Stimulated activated CD4-positive, alpha-beta T cell treated with anti-CD3 and anti-CD28 coated beads, Interleukin-4, amount 100 ng/mL, for 1 hour (primary cell): ENCODE data around the gene CLDN9.
A peak's percentile ranks its signal among the peaks of the same experiment; 100 is the strongest.

Source experiments
- DNase-seq: peaks from one replicate; pipeline ENCODE4 v3.0.0-alpha.2; 2020

Gene CLDN9

GRCh38 chr16:3012828-3013420, at the start of gene CLDN9:
Gene CLDN9 (plus strand): TSS chr16:3012923. CDS start chr16:3013363, 440 bp downstream.
- no peak for DNase-seq

- peak; percentile 35 for DNase-seq
These were observed 49.5 kb upstream of the CLDN9 start for GRCh38 chr16:2963074-2963722.

DNA sequence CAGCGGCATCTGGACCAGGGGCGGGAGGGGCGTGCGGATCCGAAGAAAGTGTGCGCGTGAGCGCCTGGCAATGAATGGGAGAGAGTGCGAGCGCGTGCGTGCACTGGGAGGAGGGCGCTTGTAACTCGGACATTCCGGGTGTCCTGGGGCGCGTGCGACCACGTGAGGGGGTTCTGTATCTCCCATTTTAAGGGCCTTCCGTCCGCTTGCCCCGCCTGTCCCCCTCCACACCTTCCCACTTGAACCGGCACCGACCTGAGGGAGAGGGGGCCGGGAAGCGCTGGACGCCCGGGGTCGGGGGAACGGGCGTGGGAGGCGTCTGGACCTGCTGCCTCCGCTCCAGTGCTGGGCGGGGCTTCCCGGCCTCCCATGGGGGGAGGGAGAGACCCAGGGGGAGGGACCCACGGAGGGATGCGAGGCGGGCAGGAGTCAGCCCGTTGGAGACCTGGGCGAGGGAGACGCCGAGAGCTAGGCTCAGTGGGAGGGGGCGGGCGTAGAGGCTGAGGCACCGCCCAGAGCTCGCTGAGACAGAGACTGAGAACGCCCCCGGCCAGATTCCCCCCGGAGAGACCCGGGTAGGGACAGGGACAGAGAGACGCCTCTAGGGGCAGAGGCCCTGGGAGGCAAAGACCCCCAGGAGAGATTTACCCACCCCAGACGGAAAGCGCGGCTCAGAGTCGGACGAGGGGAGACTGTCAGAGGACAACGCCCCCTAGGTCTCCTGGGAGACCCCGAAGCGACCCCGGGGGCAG, 48.8 kb upstream of the CLDN9 start, which contains the start of gene KREMEN2:
KREMEN2 (plus strand) TSS at position 553 of the 752 bp plus-strand sequence. CDS start 246 bp downstream, outside the sequence.
- DNase-seq, result peak; percentile 56

DNA sequence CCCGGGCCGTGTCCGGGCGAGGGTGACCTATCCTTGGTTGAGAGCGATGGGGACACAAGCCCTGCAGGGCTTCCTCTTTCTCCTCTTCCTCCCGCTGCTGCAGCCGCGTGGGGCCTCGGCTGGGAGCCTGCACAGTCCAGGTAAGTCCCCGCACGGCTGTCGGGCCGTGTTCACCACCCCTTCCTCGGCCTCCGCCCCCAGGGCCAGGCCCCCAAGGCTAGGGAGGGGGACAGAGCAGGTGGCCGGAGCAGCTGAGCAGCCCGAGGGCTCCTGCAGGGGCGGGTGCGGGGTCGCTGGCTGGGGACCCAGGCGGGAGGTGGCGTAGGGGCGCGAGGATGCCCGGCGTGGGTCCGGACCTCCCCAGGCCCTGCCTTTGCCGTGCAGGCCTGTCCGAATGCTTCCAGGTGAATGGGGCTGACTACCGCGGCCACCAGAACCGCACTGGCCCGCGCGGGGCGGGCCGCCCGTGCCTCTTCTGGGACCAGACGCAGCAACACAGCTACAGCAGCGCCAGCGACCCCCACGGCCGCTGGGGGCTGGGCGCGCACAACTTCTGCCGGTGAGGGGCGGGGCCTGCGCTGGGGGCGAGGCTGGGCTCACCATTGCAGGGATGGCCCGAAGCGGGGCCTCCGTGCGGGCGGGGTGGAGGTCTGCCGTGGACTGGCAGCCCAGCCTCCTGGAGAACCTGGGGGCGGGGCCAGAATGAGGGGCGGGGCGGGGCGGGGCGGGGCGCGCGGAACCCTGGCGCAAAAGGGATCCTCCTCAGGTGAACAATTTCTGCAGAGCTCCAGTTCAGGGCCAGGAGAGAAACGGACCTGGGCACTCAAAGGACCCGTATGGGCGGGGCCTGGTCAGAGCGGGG, 48.0 kb upstream of the CLDN9 start:
- DNase-seq, result peak; percentile 63

- no peak for DNase-seq
These were observed 46.5 kb upstream of the CLDN9 start for GRCh38 chr16:2966043-2966807.

GRCh38 chr16:2966808-2967191, 45.9 kb upstream of the CLDN9 start:
- no peak for DNase-seq

GRCh38 chr16:2967211-2967631, 45.5 kb upstream of the CLDN9 start:
- no peak for DNase-seq

- no peak for DNase-seq
These were observed 45.0 kb upstream of the CLDN9 start for GRCh38 chr16:2967721-2968161.

DNA sequence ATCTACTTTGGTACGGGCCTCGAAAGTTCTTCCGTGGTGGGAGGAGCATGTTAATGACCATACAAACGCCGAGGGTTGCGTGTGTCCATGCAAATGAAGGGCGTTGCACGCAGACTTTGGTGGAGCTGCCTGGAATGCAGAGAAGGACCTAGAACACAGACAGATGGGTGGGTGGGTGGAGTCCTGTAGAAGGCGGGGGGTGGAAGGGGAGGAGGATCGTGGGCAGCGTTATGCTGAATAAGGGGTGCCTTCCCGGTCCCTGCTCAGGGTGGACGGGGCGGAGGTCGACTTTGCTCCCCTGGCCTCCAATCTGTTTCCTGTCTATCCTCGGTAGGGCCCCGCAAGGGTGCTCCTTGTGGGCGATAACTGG, 44.4 kb upstream of the CLDN9 start:
- DNase-seq, result no peak

DNA sequence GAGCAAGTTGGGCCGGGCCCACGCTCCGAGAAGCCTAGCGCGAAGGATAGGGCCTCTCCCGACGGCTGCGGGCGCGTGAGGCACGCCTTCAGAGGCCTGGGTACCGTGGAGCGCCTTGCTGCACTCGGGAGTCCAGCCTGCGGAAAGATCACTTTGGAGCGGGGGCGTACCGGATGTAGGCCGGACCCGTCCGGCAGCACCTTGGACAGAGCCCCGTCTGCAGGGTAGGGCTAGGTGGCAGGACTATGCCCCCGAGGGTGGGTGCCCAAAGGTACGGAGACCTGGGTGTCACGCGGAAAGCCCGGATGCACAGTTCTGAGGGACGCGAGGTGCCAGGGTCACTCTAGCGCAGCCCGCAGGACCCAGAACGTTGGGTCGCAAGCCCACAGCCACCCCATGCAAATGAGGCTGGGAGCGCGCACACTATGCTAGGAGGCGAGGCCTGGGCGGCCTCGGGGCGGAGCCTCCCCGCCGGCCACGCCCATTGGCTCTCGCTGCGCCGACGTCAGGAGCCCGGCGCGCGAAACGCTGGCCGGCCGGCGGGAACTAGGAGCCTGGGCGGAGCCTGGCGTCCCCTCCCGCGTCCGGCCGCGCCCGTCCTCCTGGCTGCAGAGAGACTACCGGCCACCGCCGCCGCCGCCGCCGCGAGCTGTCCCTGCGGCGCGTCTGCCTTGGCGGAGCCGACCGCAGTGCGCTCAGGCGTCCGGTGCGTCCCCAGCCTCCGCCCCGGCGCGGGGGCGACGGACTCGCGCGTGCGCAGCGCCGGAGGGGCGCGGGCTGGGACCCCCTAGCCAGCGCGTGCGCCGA, 43.8 kb upstream of the CLDN9 start, which contains the start of gene PAQR4:
PAQR4 (plus strand) TSS at position 611 of the 807 bp plus-strand sequence. CDS start 327 bp downstream, outside the sequence.
- peak; percentile 78 for DNase-seq

- peak; percentile 78 for DNase-seq
These were observed 42.9 kb upstream of the CLDN9 start for GRCh38 chr16:2969545-2970521.

GRCh38 chr16:2970563-2970962, 42.2 kb upstream of the CLDN9 start:
- DNase-seq, result no peak

GRCh38 chr16:2971134-2971984, 41.4 kb upstream of the CLDN9 start:
- DNase-seq, result no peak

GRCh38 chr16:2971985-2972784, 40.5 kb upstream of the CLDN9 start:
- no peak for DNase-seq

GRCh38 chr16:2973093-2973492, 39.6 kb upstream of the CLDN9 start:
- no peak for DNase-seq

GRCh38 chr16:2973605-2974318, 39.0 kb upstream of the CLDN9 start:
- no peak for DNase-seq
